Fibroblast of lung (primary cell): ENCODE measurements around the gene P2RY4. TPM values are rescaled to one million over a fixed set of nuclear protein-coding genes. Genes with fewer than 3 reads are reported as not detected.

Experiments used
- DNase-seq, 2 donors: peaks; one replicate each; pipeline versions ENCODE4 v3.0.0 to v3.0.0-alpha.2; 2010; ENCODE audit warnings: low read depth in 2 of 2
- H2AFZ ChIP-seq: 2 replicates; pipeline ENCODE4 v1.5.1; 2012; ENCODE audit warnings: low read length, control low read depth, inconsistent platforms
- H3K27ac ChIP-seq: 2 replicates; pipeline ENCODE4 v1.5.1; 2011; ENCODE audit warnings: low read length, control low read depth; ENCODE audit not compliant: insufficient read depth
- H3K27me3 ChIP-seq: 2 replicates; pipeline ENCODE4 v1.5.1; 2011; ENCODE audit warnings: mild to moderate bottlenecking, low read length; ENCODE audit not compliant: control insufficient read depth, insufficient read depth
- H3K36me3 ChIP-seq: 2 replicates; pipeline ENCODE4 v1.5.1; 2011; ENCODE audit warnings: low read length; ENCODE audit not compliant: control insufficient read depth, insufficient read depth
- H3K4me1 ChIP-seq: 2 replicates; pipeline ENCODE4 v1.5.1; 2011; ENCODE audit warnings: low read length; ENCODE audit not compliant: control insufficient read depth, insufficient read depth; ENCODE audit errors: extremely low read depth
- H3K4me2 ChIP-seq: 2 replicates; pipeline ENCODE4 v1.5.1; 2011; ENCODE audit warnings: low read length, control low read depth; ENCODE audit not compliant: insufficient read depth; ENCODE audit errors: extremely low read depth
- H3K4me3 ChIP-seq, 4 experiments: fragments of 200-600 bp in 1 of 4; sonication (generic) in 1 of 4; replicated peaks in 1 of 4; 2 replicates each; pipeline ENCODE4 v1.5.1; 2011 to 2016; ENCODE audit warnings: low read length in 4 of 4, low read depth in 3 of 4, mild to moderate bottlenecking in 3 of 4, control low read depth in 2 of 4, inconsistent platforms in 1 of 4, mixed read lengths in 1 of 4; ENCODE audit not compliant: insufficient read depth in 1 of 4; ENCODE audit errors: control extremely low read depth in 1 of 4
- H3K79me2 ChIP-seq: 2 replicates; pipeline ENCODE4 v1.5.1; 2012; ENCODE audit warnings: mild to moderate bottlenecking, low read length, inconsistent platforms; ENCODE audit not compliant: control insufficient read depth, insufficient read depth
- H3K9ac ChIP-seq: 2 replicates; pipeline ENCODE4 v1.5.1; 2011; ENCODE audit warnings: mild to moderate bottlenecking, low read length, control low read depth; ENCODE audit not compliant: insufficient read depth
- H3K9me3 ChIP-seq: 2 replicates; pipeline ENCODE4 v1.5.1; 2012; ENCODE audit warnings: low read depth, low read length; ENCODE audit not compliant: control insufficient read depth, insufficient read depth
- H4K20me1 ChIP-seq: 2 replicates; pipeline ENCODE4 v1.5.1; 2011; ENCODE audit warnings: low read length; ENCODE audit not compliant: control insufficient read depth, insufficient read depth; ENCODE audit errors: extremely low read depth
- EZH2 ChIP-seq: IDR thresholded peaks from 2 replicates; pipeline ENCODE4 v1.5.1; 2012; ENCODE audit warnings: low read length, control low read depth, mild to moderate bottlenecking; ENCODE audit errors: missing control alignments
- polyA plus RNA-seq, 2 donors: library from polyadenylated mRNA; depleted of rRNA in 1 of 2; stranded (reverse) in 1 of 2; unstranded in 1 of 2; fragments of >200 nt; gene quantifications; 2 replicates each; pipeline ENCODE4 v1.2.1, GENCODE V29; 2011 to 2012; ENCODE audit warnings: missing spikeins in 1 of 2
- total RNA-seq: library from RNA; depleted of rRNA; stranded (reverse); fragments of >200 nt; gene quantifications from 2 replicates; pipeline ENCODE4 v1.2.1, GENCODE V29; 2014
- TF ChIP-seq, protein P1 (sequence below), 2 donors: IDR thresholded peaks in 1 of 2; conservative IDR thresholded peaks in 1 of 2; 1 replicate in 1 of 2; 2 replicates in 1 of 2; pipeline ENCODE4 v1.5.1; 2011 to 2012; ENCODE audit warnings: low read length in 2 of 2, control low read depth in 1 of 2, inconsistent platforms in 1 of 2, low read depth in 1 of 2, mild to moderate bottlenecking in 1 of 2

P2RY4 gene
- total and polyA plus RNA-seq, 2 donors (not counting 1 experiment from before 2014, with no cell fraction given), result under 0.01 to 0.05 TPM

- Histone ChIP-seq H4K20me1 (no peaks in the 10 kb centered on the region), H3K9me3 (no peaks in the 10 kb centered on the region), H3K9ac (no peak within 1 kb of the TSS), H2AFZ (no peak within 1 kb of the TSS), H3K36me3 (no peaks in the 10 kb centered on the region), H3K27ac (no peak within 1 kb of the TSS), H3K79me2 (no peaks in the 10 kb centered on the region), H3K4me1 (no peaks in the 10 kb centered on the region), H3K4me3 (no peak within 1 kb of the TSS), H3K4me2 (no peak within 1 kb of the TSS), H3K27me3 (no peaks in the 10 kb centered on the region)
- no peak for DNase-seq
- no peak for TF ChIP-seq EZH2
- TF ChIP-seq, protein P1, sequence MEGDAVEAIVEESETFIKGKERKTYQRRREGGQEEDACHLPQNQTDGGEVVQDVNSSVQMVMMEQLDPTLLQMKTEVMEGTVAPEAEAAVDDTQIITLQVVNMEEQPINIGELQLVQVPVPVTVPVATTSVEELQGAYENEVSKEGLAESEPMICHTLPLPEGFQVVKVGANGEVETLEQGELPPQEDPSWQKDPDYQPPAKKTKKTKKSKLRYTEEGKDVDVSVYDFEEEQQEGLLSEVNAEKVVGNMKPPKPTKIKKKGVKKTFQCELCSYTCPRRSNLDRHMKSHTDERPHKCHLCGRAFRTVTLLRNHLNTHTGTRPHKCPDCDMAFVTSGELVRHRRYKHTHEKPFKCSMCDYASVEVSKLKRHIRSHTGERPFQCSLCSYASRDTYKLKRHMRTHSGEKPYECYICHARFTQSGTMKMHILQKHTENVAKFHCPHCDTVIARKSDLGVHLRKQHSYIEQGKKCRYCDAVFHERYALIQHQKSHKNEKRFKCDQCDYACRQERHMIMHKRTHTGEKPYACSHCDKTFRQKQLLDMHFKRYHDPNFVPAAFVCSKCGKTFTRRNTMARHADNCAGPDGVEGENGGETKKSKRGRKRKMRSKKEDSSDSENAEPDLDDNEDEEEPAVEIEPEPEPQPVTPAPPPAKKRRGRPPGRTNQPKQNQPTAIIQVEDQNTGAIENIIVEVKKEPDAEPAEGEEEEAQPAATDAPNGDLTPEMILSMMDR (conservative IDR thresholded peaks at IDR 0.05 in 1 of 2, IDR thresholded peaks at IDR 0.05 in 1 of 2; ENCODE audit: low read depth in 1 of 2, low read length in 2 of 2), result no peak
Measured at GRCh38 chrX:70268034-70268433, 8.0 kb upstream of the P2RY4 start, which contains the start of gene ARR3. TSS of gene ARR3 (plus strand) at chrX:70268334. CDS start at chrX:70269386, 1,052 bp downstream.

- Histone ChIP-seq H3K79me2 (no peaks in the 10 kb centered on the region), H3K4me2 (no peak overlapping the region), H3K4me3 (no peak overlapping the region), H3K9me3 (no peaks in the 10 kb centered on the region), H3K27ac (no peak overlapping the region), H3K27me3 (no peaks in the 10 kb centered on the region), H4K20me1 (no peaks in the 10 kb centered on the region), H3K36me3 (no peaks in the 10 kb centered on the region), H2AFZ (no peak overlapping the region), H3K9ac (no peak overlapping the region), H3K4me1 (no peaks in the 10 kb centered on the region)
- TF ChIP-seq, protein P1 (conservative IDR thresholded peaks at IDR 0.05 in 1 of 2, IDR thresholded peaks at IDR 0.05 in 1 of 2; ENCODE audit: low read depth in 1 of 2, low read length in 2 of 2), result no peak
- TF ChIP-seq EZH2, result no peak
- peak in 1 of 2 donors; percentile 2 for DNase-seq
Measured at GRCh38 chrX:70264784-70265183, 4.8 kb upstream of the P2RY4 start.

- no peak overlapping the region for H3K4me2 ChIP-seq
- H3K27me3 ChIP-seq, result no peaks in the 10 kb centered on the region
- no peak overlapping the region for H3K9ac ChIP-seq
- H3K4me3 ChIP-seq, result no peak overlapping the region
- TF ChIP-seq, protein P1 (conservative IDR thresholded peaks at IDR 0.05 in 1 of 2, IDR thresholded peaks at IDR 0.05 in 1 of 2; ENCODE audit: low read depth in 1 of 2, low read length in 2 of 2), result peak; percentile 47 to 68
- TF ChIP-seq EZH2, result no peak
- DNase-seq, result peak; percentile 18 to 49
- H3K4me1 ChIP-seq, result no peaks in the 10 kb centered on the region
- H3K36me3 ChIP-seq, result no peaks in the 10 kb centered on the region
- no peaks in the 10 kb centered on the region for H4K20me1 ChIP-seq
- H3K27ac ChIP-seq, result no peak overlapping the region
- no peak overlapping the region for H2AFZ ChIP-seq
- H3K9me3 ChIP-seq, result no peaks in the 10 kb centered on the region
- no peaks in the 10 kb centered on the region for H3K79me2 ChIP-seq
Measured at GRCh38 chrX:70262952-70263567, 3.1 kb upstream of the P2RY4 start.
